ENCODE data around the gene STAT5A. TPM values are rescaled to one million over a fixed set of nuclear protein-coding genes. Genes with fewer than 3 reads are reported as not detected.
"Not testable (repeated sequence)": the region's sequence is repeated elsewhere in the genome, so short reads cannot be mapped to it uniquely, and the experiment has no call there.

Gene STAT5A
- total RNA-seq, 1 donor from 2014 or later, result 45.5 TPM

DNA sequence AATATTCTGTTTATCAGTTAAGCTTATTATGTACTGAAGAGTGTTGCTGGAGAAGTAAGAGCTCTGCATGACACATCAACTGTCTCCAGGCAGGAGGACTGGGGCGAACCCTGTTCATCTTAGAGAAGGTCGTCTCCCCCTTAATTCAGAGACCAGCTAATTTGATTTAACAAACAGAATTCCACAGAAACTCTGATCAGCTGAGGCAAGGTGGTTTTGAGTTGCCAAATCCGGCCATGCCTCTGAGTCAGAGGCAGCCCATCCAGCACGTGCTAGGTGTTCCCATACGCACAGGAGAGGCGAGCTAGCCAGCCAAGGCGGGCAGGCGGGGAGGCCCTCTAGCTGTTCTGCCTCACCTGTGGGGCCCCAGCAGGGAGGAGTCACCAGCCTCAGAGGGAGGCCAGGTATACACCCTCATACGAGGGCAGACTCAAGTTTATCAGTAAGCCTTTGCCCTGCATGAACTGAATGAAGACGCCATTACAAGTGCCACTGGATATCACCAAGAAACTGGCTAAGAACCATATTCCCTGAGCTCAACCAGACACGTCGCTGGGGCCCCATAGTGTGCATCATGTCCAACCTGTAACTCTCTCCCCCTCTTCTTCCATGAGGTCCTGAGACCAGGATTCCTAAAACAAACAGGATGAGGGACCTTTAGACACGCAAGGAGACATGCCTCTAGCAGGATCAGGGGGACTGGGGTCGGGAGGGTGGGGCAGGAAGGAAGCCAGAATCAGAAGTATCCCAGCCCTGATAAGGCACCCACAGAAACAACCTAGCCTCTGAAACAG, 25.7 kb downstream of the STAT5A start:
- Mint-ChIP-seq H3K27ac (ENCODE audit: unreplicated experiment) (no peak overlapping the region), H3K4me1 (ENCODE audit: unreplicated experiment) (peaks cover 10% of the 10 kb centered on the region), H3K4me3 (ENCODE audit: unreplicated experiment) (no peak overlapping the region), H3K9me3 (ENCODE audit: unreplicated experiment) (no peaks in the 10 kb centered on the region), H3K27me3 (ENCODE audit: unreplicated experiment) (no peaks in the 10 kb centered on the region), H3K36me3 (ENCODE audit: unreplicated experiment) (peaks cover 48% of the 10 kb centered on the region)
- TF ChIP-seq, protein P1, sequence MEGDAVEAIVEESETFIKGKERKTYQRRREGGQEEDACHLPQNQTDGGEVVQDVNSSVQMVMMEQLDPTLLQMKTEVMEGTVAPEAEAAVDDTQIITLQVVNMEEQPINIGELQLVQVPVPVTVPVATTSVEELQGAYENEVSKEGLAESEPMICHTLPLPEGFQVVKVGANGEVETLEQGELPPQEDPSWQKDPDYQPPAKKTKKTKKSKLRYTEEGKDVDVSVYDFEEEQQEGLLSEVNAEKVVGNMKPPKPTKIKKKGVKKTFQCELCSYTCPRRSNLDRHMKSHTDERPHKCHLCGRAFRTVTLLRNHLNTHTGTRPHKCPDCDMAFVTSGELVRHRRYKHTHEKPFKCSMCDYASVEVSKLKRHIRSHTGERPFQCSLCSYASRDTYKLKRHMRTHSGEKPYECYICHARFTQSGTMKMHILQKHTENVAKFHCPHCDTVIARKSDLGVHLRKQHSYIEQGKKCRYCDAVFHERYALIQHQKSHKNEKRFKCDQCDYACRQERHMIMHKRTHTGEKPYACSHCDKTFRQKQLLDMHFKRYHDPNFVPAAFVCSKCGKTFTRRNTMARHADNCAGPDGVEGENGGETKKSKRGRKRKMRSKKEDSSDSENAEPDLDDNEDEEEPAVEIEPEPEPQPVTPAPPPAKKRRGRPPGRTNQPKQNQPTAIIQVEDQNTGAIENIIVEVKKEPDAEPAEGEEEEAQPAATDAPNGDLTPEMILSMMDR (IDR thresholded peaks at IDR 0.05), result no peak
- DNase-seq (ENCODE audit: extremely low spot score, unreplicated experiment), result no peak

DNA sequence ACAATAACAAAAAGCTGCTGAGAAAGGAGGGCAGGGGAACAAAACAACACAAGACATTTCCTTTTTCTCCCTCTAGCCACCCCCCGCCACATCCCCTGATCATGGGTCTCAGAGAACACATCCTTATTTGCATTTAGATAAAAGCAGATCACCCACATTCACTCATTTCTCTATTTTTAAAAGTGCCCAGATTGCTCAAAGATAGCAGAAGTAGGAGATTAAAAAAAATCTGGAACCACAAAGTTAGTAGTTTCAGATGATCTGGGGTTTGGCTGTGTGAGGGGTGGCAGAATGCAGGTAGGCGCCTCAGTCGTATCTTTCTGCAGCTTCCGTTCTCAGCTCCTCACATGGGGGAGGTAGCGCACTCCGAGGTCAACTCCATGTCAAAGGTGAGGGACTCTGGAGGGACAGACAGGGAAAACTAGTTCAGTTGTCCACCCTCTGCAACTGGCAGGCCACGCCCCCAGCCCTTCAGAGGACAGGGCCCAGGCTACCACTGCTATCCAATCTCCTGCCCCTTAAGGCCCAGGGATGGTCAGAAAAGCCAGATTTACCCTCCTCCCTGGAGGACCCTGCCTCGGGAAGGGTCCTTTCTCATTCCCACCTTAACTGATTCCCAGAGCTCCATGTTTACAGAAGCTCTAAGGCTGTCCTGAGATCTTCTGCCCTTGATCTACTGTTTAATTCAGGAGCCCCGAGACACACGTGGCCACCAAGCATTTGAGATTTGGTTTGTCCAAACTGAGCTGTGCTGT, 27.3 kb downstream of the STAT5A start:
- Mint-ChIP-seq H3K27ac (ENCODE audit: unreplicated experiment) (no peak overlapping the region), H3K4me3 (ENCODE audit: unreplicated experiment) (no peak overlapping the region), H3K27me3 (ENCODE audit: unreplicated experiment) (no peaks in the 10 kb centered on the region), H3K36me3 (ENCODE audit: unreplicated experiment) (peaks cover 48% of the 10 kb centered on the region), H3K9me3 (ENCODE audit: unreplicated experiment) (no peaks in the 10 kb centered on the region), H3K4me1 (ENCODE audit: unreplicated experiment) (peaks cover 19% of the 10 kb centered on the region)
- no peak for DNase-seq (ENCODE audit: extremely low spot score, unreplicated experiment)
- TF ChIP-seq, protein P1 (IDR thresholded peaks at IDR 0.05), result no peak

DNA sequence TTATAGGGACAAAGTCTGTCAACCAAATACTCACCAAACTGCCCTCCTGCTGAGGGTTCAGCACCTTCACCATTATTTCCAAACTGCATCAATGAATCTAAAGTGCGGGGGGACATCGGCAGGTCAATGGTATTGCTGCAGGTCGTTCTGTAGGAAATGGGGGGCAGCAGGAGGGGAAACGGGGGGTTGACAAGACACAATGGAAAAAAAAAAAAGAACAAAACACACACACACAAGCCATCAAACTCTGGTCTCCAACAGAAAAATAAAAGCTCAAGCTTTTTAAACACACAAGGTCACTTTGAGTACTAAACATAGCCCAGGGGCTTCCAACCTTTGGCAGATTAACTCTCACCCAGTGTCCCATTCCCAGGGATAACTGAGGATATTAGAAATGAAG, 28.5 kb downstream of the STAT5A start:
- Mint-ChIP-seq H3K4me3 (ENCODE audit: unreplicated experiment) (no peak overlapping the region), H3K27ac (ENCODE audit: unreplicated experiment) (no peak overlapping the region), H3K27me3 (ENCODE audit: unreplicated experiment) (no peaks in the 10 kb centered on the region), H3K9me3 (ENCODE audit: unreplicated experiment) (no peaks in the 10 kb centered on the region), H3K36me3 (ENCODE audit: unreplicated experiment) (peaks cover 47% of the 10 kb centered on the region), H3K4me1 (ENCODE audit: unreplicated experiment) (peaks cover 14% of the 10 kb centered on the region)
- no peak for DNase-seq (ENCODE audit: extremely low spot score, unreplicated experiment)
- TF ChIP-seq, protein P1 (IDR thresholded peaks at IDR 0.05), result no peak

DNA sequence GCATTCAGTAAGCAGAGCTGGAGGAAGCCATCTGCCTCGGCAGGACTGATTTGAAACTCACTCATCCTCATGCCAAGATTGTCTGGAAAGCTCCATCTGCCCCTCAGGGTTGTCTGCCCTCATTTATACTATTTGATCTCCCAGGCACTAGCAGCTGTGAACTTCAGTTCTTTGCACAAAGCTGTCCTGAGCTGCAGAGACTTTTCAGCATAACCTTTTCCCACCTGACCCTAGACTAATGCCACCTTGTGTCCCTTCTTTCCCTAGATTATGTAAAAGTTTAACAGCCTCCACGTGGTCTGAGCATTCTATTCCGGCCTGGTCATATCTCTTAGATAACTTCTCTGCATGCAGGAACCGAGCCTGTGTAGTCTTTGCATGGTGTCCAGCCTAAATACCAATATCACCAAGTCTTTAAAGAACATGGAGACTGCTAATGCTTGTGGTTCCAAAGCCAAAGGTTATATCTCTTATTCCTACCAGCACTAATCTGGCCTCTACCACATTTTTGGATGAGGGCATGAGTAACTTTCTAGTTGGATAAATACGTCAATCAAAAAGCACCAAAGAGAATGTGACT, 29.1 kb downstream of the STAT5A start:
- Mint-ChIP-seq H3K27ac (ENCODE audit: unreplicated experiment) (no peak overlapping the region), H3K4me1 (ENCODE audit: unreplicated experiment) (peaks cover 10% of the 10 kb centered on the region), H3K9me3 (ENCODE audit: unreplicated experiment) (no peaks in the 10 kb centered on the region), H3K36me3 (ENCODE audit: unreplicated experiment) (peaks cover 48% of the 10 kb centered on the region), H3K4me3 (ENCODE audit: unreplicated experiment) (no peak overlapping the region), H3K27me3 (ENCODE audit: unreplicated experiment) (no peaks in the 10 kb centered on the region)
- no peak for DNase-seq (ENCODE audit: extremely low spot score, unreplicated experiment)
- TF ChIP-seq, protein P1 (IDR thresholded peaks at IDR 0.05), result no peak

DNA sequence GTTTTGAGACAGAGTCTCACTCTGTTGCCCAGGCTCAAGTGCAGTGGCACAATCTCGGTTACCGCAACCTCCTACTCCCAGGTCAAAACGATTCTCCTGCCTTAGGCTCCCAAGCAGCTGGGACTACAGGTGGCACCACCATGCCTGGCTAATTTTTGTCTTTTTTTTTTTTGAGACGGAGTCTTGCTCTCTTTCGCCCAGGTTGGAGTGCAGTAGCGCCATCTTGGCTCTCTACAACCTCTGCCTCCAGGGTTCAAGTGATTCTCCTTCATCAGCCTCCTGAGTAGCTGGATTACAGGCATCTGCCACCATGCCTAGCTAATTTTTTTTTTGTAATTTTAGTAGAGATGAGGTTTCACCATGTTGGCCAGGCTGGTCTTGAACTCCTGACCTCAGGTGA, 29.7 kb downstream of the STAT5A start:
- not testable (repeated sequence) for H3K27me3 Mint-ChIP-seq (ENCODE audit: unreplicated experiment); H3K27ac Mint-ChIP-seq (ENCODE audit: unreplicated experiment); H3K9me3 Mint-ChIP-seq (ENCODE audit: unreplicated experiment); DNase-seq (ENCODE audit: extremely low spot score, unreplicated experiment); H3K4me3 Mint-ChIP-seq (ENCODE audit: unreplicated experiment)
- Mint-ChIP-seq H3K36me3 (ENCODE audit: unreplicated experiment) (peaks cover 54% of the 10 kb centered on the region), H3K4me1 (ENCODE audit: unreplicated experiment) (peaks cover 16% of the 10 kb centered on the region)
